NK-92 (cell line): ENCODE results near the gene CFAP92.
"Not testable (repeated sequence)": the region's sequence is repeated elsewhere in the genome, so short reads cannot be mapped to it uniquely, and the experiment has no call there.

ENCODE experiments used
- DNase-seq: peaks from one replicate; lab custom pipeline; 2025; ENCODE audit not compliant: unreplicated experiment; lab: John Stamatoyannopoulos, UW

CFAP92 gene

GRCh38 chr3:128872282-128872681, 121.6 kb downstream of the CFAP92 start:
- no peak for DNase-seq

- no peak for DNase-seq
These were observed 123.5 kb downstream of the CFAP92 start for GRCh38 chr3:128870347-128870746.

DNA sequence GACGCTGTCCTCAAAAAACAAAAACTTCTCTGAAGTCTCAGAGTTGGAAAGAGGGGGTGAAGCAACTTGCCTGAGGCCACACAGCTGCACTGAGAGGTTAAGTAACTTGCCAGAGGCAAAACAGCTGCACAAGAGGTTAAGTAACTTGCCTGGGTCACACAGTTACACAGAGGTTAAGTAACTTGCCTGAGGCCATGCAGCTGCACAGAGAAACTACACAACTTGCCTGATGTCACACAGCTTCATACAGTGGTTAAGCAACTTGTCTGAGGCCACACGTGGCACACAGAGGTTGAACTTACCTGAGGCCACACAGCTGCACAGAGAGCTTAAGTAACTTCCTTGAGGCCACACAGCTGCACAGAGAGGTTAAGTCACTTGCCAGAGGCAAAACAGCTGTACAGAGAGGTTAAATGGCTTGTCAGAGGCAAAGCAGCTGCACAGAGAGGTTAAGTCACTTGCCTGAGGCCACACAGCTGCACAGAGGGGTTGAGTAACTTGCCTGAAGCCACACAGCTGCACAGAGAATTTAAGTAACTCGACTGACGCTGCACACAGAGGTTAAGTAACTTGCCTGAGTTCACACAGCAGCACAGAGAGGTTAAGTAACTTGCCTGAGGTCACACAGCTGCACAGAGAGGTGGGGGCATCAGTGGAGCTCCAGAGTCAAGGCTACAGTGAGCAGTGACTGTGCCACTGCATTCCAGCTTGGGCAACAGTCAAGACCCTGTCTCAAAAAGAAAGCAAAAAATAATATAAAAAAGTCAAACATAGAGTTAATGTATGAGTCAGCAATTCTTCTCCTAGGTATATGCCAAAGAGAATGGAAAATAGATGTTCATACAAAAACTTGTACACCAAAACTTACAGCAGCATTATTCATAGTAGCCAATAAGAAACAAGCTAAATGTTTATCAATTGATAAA, 126.4 kb downstream of the CFAP92 start:
- DNase-seq, result no peak

DNA sequence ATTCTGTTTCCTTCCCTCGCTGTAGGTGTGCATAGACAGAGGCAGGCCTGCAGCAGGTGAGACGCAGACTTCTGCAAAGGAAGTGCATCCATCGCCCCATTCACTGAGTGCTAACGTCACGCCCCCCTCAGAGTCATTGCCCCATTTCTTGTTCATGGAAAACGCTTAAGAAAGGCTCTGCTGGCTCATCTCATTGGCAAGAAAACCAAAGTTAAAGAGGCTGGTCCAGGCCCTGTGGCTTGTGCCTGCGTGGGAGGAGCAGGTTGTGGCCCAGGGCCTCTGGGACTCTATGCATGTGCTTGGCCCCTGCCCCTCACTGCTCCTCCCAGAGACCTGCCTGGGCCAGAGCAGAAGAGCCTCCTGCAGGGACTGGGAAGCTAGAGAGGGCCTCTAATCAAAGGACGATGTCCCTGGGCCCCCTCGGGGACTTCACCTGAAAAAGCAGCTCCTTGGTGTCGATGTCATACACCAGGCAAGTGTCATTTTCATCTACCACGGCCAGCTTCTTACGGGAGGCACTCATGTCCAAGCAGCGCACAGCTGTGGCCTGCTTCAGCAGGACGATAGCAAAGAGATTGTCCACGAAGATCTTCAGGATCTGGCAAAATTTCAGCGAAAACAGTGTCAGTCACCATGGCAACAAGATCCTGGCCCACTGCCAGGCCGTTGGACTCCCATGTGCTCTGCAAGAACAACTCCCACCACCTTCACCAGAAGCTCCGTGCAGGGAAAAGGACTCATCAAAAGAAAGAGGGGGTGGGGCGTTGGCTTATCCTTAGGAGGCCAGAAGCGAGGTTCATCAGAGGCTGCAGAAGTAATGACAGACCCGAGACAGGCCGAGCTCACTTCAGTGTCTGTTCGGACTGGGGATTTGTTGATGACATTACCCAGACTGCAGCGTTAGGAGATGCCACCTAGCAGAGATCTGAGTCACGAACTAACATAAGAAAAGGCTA, 128.7 kb downstream of the CFAP92 start:
- DNase-seq, result not testable (repeated sequence)

- DNase-seq, result no peak
These were observed 129.5 kb downstream of the CFAP92 start for GRCh38 chr3:128864351-128864811.

GRCh38 chr3:128863560-128863959, 130.3 kb downstream of the CFAP92 start:
- no peak for DNase-seq

GRCh38 chr3:128861491-128861890, 132.4 kb downstream of the CFAP92 start:
- no peak for DNase-seq
